ENCODE measurements around the gene ST6GALNAC3. TPM values are rescaled to one million over a fixed set of nuclear protein-coding genes. Genes with fewer than 3 reads are reported as not detected.

The ST6GALNAC3 gene
- polyA plus RNA-seq, 2 of the 4 experiments (the other 2 are of a cell fraction): 1.1 to 1.2 TPM

DNA sequence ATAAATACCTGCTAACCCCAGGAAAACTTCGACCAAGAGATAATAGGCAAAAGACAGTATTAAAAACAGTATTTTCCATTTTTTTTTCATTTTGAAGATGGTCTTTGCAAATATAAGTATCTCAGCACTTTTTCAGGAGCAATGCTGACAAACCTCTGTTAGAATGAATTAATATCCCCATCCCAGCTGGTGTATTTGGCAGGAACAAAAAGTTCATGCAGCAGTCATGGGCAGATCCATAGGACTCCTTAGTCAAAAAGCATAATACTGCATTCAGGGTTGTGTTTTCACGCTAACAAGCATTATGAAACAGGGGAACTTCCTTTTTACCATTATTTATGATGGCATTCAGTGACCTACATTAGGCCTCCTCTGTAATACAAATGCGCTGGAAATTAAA lies 344.0 kb downstream of the ST6GALNAC3 start (continued):
- TF ChIP-seq, protein P1, sequence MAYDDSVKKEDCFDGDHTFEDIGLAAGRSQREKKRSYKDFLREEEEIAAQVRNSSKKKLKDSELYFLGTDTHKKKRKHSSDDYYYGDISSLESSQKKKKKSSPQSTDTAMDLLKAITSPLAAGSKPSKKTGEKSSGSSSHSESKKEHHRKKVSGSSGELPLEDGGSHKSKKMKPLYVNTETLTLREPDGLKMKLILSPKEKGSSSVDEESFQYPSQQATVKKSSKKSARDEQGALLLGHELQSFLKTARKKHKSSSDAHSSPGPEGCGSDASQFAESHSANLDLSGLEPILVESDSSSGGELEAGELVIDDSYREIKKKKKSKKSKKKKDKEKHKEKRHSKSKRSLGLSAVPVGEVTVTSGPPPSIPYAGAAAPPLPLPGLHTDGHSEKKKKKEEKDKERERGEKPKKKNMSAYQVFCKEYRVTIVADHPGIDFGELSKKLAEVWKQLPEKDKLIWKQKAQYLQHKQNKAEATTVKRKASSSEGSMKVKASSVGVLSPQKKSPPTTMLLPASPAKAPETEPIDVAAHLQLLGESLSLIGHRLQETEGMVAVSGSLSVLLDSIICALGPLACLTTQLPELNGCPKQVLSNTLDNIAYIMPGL (CRISPR knock-in tag; IDR thresholded peaks at IDR 0.05; ENCODE audit: borderline replicate concordance): no peak
- TF ChIP-seq RARB (CRISPR knock-in tag; IDR thresholded peaks at IDR 0.05) (no peak), CBX2 (IDR thresholded peaks at IDR 0.05; ENCODE audit: borderline replicate concordance, low read depth) (no peak)

DNA sequence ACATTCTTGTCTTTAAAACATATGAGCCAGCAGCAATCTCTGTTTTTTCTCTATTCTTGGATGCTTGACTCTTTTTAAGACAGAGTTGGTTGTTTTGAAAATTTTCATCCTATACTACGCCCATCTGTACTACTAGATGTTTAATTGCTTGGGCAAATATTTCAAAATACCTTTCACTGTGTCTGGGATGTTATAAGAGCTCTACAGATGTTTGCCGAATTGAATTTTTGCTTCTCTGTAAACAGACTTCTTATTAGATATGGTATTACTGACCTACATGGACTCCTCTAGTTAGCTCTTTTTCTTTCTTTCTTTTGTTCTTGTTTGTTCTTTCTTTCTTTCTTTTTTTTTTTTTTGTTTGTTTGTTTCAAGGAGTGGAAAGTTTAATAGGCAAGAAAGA lies 345.1 kb downstream of the ST6GALNAC3 start:
- TF ChIP-seq EHF (CRISPR knock-in tag; IDR thresholded peaks at IDR 0.05): no peak
- no peak for TF ChIP-seq GATA3 (IDR thresholded peaks at IDR 0.05; ENCODE audit: borderline replicate concordance)
- no peak for TF ChIP-seq NR3C1 (IDR thresholded peaks at IDR 0.05)
- no peak for TF ChIP-seq CBX8 (IDR thresholded peaks at IDR 0.05)
- TF ChIP-seq HOXB13 (CRISPR knock-in tag; IDR thresholded peaks at IDR 0.05; ENCODE audit: low read depth): no peak
- no peak for TF ChIP-seq CHD4 (IDR thresholded peaks at IDR 0.05; ENCODE audit: borderline replicate concordance)
- TF ChIP-seq, protein P1 (CRISPR knock-in tag; IDR thresholded peaks at IDR 0.05; ENCODE audit: borderline replicate concordance): no peak
- TF ChIP-seq EHMT2 (IDR thresholded peaks at IDR 0.05; ENCODE audit: low read depth): no peak
- TF ChIP-seq SREBF2 (IDR thresholded peaks at IDR 0.05): no peak
- TF ChIP-seq, protein P2, sequence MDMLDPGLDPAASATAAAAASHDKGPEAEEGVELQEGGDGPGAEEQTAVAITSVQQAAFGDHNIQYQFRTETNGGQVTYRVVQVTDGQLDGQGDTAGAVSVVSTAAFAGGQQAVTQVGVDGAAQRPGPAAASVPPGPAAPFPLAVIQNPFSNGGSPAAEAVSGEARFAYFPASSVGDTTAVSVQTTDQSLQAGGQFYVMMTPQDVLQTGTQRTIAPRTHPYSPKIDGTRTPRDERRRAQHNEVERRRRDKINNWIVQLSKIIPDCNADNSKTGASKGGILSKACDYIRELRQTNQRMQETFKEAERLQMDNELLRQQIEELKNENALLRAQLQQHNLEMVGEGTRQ (IDR thresholded peaks at IDR 0.05): no peak
- no peak for TF ChIP-seq ZFP36 (IDR thresholded peaks at IDR 0.05; ENCODE audit: borderline replicate concordance, partially characterized antibody)
- no peak for TF ChIP-seq SMC3 (IDR thresholded peaks at IDR 0.05)
- no peak for TF ChIP-seq JUN (IDR thresholded peaks at IDR 0.05)
- no peak for TF ChIP-seq CEBPB (IDR thresholded peaks at IDR 0.05)
- TF ChIP-seq POLR2A (IDR thresholded peaks at IDR 0.05; ENCODE audit: low read length): no peak
- TF ChIP-seq, protein P3, sequence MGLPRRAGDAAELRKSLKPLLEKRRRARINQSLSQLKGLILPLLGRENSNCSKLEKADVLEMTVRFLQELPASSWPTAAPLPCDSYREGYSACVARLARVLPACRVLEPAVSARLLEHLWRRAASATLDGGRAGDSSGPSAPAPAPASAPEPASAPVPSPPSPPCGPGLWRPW (IDR thresholded peaks at IDR 0.05): no peak
- no peak for TF ChIP-seq RNF2 (IDR thresholded peaks at IDR 0.05; ENCODE audit: borderline replicate concordance, low read depth)
- FAIRE-seq (no peak), ATAC-seq (no peak), DNase-seq (ENCODE audit: low read depth in 1 of 2, low spot score in 1 of 2) (no peak)
- H3K27ac ChIP-seq: no peak overlapping the region
- H3K4me3 ChIP-seq: no peak overlapping the region
- 47% methylated on average over 2 of the region's 2 CpGs for WGBS (ENCODE audit: missing lambda C conversion rate)
- ChIA-PET CTCF (no interaction called here), POLR2A (no interaction called here)
- H3K4me1 ChIP-seq: no peaks in the 10 kb centered on the region
- no peaks in the 10 kb centered on the region for H3K9me3 ChIP-seq
- no peak overlapping the region for H3K4me2 ChIP-seq

DNA sequence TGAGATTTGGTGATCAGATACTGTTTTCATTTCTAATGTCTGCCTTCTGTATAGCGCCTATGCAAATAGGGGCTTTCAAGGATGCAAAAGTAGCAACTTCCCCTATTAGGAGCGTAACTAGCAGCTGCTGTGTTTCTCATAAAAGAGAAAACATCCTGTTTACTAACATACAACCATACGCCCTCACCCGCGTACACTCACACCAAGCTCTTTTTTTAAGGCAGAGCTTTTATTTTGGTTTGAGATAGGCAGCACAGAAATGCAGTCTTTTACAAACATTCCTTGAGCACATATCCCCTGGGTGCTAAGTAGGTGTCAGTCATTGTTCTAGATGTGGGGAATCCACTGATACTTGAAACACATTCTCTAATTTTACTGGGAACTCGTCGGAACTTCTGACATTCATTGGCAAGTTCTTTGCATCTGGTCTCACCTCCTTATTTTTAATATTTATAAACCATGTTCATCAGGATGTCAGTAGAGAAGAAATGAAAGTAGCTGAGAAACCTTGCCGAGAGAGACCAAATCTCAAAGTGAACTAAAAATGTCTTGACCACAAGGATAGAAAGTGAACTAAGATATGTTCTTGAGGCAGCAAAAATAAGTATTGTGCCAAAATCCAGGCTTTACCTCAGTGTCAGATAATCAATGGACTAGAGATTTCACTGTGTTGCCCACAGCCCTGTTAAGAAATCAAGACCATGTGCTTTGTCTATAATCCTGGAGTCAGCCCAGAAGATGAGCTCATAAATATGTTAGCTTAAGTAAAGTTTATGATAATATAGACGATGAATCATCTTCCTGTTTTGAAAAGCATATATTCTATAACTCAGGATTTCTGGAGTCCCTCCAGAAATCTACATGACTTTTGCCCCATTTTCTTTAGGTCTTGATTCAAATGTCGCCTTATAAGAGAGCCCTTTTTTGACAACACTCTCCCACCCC lies 350.9 kb downstream of the ST6GALNAC3 start:
- Histone ChIP-seq H3K4me1 (no peaks in the 10 kb centered on the region), H3K4me2 (no peak overlapping the region), H3K27ac (no peak overlapping the region), H3K9me3 (no peaks in the 10 kb centered on the region), H3K4me3 (no peak overlapping the region)
- no peak for DNase-seq (ENCODE audit: low read depth in 1 of 2, low spot score in 1 of 2)
- no peak for FAIRE-seq
- no peak for ATAC-seq
- ChIA-PET CTCF (no interaction called here), POLR2A (no interaction called here)
- 47% methylated on average over 10 of the region's 10 CpGs for WGBS (ENCODE audit: missing lambda C conversion rate)
- TF ChIP-seq RARB (CRISPR knock-in tag; IDR thresholded peaks at IDR 0.05): no peak
- TF ChIP-seq BHLHE40 (IDR thresholded peaks at IDR 0.05; ENCODE audit: low read depth, low read length): no peak
- TF ChIP-seq, protein P1 (CRISPR knock-in tag; IDR thresholded peaks at IDR 0.05; ENCODE audit: borderline replicate concordance): no peak
- TF ChIP-seq, protein P3 (IDR thresholded peaks at IDR 0.05): no peak
- TF ChIP-seq, protein P4, sequence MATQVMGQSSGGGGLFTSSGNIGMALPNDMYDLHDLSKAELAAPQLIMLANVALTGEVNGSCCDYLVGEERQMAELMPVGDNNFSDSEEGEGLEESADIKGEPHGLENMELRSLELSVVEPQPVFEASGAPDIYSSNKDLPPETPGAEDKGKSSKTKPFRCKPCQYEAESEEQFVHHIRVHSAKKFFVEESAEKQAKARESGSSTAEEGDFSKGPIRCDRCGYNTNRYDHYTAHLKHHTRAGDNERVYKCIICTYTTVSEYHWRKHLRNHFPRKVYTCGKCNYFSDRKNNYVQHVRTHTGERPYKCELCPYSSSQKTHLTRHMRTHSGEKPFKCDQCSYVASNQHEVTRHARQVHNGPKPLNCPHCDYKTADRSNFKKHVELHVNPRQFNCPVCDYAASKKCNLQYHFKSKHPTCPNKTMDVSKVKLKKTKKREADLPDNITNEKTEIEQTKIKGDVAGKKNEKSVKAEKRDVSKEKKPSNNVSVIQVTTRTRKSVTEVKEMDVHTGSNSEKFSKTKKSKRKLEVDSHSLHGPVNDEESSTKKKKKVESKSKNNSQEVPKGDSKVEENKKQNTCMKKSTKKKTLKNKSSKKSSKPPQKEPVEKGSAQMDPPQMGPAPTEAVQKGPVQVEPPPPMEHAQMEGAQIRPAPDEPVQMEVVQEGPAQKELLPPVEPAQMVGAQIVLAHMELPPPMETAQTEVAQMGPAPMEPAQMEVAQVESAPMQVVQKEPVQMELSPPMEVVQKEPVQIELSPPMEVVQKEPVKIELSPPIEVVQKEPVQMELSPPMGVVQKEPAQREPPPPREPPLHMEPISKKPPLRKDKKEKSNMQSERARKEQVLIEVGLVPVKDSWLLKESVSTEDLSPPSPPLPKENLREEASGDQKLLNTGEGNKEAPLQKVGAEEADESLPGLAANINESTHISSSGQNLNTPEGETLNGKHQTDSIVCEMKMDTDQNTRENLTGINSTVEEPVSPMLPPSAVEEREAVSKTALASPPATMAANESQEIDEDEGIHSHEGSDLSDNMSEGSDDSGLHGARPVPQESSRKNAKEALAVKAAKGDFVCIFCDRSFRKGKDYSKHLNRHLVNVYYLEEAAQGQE (IDR thresholded peaks at IDR 0.05): no peak
- no peak for TF ChIP-seq ZFP36 (IDR thresholded peaks at IDR 0.05; ENCODE audit: borderline replicate concordance, partially characterized antibody)
- no peak for TF ChIP-seq RCOR1 (IDR thresholded peaks at IDR 0.05; ENCODE audit: low read depth, low read length)
- TF ChIP-seq ZSCAN20 (CRISPR knock-in tag; IDR thresholded peaks at IDR 0.05): no peak

Data from A549 (cell line).